ENCODE measurements around the gene ATF3. TPM values are rescaled to one million over a fixed set of nuclear protein-coding genes. Genes with fewer than 3 reads are reported as not detected.
A peak's percentile ranks its signal among the peaks of the same experiment; 100 is the strongest.

ATF3 gene
- total and polyA plus RNA-seq, 2 of the 4 experiments (the other 2 are of a cell fraction): 9.9 to 12.3 TPM

DNA sequence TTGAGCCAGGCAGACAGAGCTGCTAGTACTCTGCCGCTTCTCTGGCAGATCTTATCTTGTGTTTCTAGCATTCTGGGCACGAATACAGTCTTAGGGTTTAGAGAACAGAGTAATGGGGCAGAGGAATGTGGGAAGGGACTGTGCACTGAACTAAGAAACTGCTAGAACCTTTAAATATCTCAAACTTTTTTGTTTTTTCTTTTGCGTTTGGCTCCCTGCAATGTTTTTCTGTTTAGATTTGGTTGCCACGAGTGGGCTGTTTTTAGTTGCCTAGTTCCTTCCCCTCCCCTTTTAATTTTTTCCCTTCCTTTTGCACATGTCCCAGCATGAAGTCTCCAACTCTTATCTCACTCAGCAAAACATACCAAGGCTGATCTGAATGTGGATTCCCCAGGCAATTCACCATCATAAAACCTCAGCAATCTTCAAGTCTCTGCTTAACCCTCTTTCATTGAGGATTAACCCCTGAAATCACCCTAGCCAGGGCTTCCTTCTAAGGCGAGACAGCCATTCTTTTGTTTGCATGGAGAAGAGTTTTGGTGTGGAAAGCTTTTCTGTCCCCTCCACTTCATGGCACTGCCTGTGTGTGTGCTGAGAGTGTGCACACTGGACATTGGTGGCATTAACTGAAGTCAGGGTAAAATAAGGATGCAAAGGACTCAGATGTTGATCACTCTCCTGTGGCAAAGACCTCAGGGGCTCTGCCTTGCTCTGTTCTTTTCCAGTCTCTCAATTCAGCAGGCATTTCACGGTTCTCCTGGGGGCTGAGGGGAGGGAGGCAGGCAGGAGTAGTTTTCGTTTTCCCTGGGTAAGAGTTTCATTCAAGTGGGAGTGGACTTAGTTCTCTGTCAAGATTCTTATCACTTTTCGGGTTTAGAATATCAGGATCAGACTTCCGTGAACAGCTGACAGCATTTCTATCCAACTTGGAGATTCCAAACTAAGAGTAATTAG lies 2.8 kb upstream of the ATF3 start:
- ATAC-seq (ENCODE audit: low read depth) (no peak), DNase-seq (no peak)
- Histone ChIP-seq H4K5ac (ENCODE audit: low read depth, low read length) (no peak overlapping the region), H2AFZ (replicated peaks; ENCODE audit: low read length, poor library complexity) (no peak overlapping the region), H3K9me3 (ENCODE audit: control insufficient read depth, insufficient read depth, low read length) (no peaks in the 10 kb centered on the region; the same call in 1 of the 2 replicates), H3K36me3 (ENCODE audit: control insufficient read depth, insufficient read depth, low read length) (no peaks in the 10 kb centered on the region), H3K4me2 (ENCODE audit: low read depth, low read length) (no peak overlapping the region), H3K4ac (ENCODE audit: low read depth, low read length) (no peak overlapping the region), H3K79me1 (ENCODE audit: low read depth in 1 of 2, low read length in 2 of 2) (peaks cover 12 to 13% of the 10 kb centered on the region in 2 experiments), H4K20me1 (ENCODE audit: insufficient read depth, low read length) (peaks cover 6% of the 10 kb centered on the region; the same call in 1 of the 2 replicates), H3K9ac (ENCODE audit: low read depth, low read length) (no peak overlapping the region), H3K14ac (replicated peaks; ENCODE audit: low read depth, low read length) (no peak overlapping the region), H3K27ac (ENCODE audit: insufficient read depth, low read length) (no peak overlapping the region), H2AK5ac (ENCODE audit: low read depth, low read length) (peak overlapping the region; percentile 40), H3K23ac (ENCODE audit: low read depth, low read length) (peak overlapping the region; percentile 29; the same call in 1 of the 2 replicates), H3K4me1 (ENCODE audit: control insufficient read depth, insufficient read depth, low read length) (peaks cover 9% of the 10 kb centered on the region), H2BK5ac (ENCODE audit: low read depth, low read length, poor library complexity, severe bottlenecking) (no peak overlapping the region), H3K9me1 (ENCODE audit: insufficient read depth, low read length) (peaks cover 2% of the 10 kb centered on the region; the same call in 1 of the 2 replicates), H3K4me3 (ENCODE audit: insufficient read depth, low read depth, low read length) (no peak overlapping the region), H3K18ac (ENCODE audit: low read depth, low read length) (no peak overlapping the region), H3K56ac (ENCODE audit: extremely low read depth, insufficient read depth, low read length) (no peak overlapping the region), H3K27me3 (ENCODE audit: control insufficient read depth, insufficient read depth, low read length) (peaks cover 54% of the 10 kb centered on the region), H2BK20ac (ENCODE audit: low read depth, low read length) (no peak overlapping the region), H2BK120ac (ENCODE audit: low read depth, low read length) (no peak overlapping the region), H4K91ac (ENCODE audit: insufficient read depth, low read depth, low read length) (no peak overlapping the region), H2BK15ac (ENCODE audit: low read depth, low read length) (no peak overlapping the region; the same call in 2 of the 3 replicates), H2AK9ac (replicated peaks; ENCODE audit: low read depth, low read length, poor library complexity) (no peak overlapping the region), H4K8ac (ENCODE audit: low read depth in 2 of 2, low read length in 2 of 2) (no peak overlapping the region)
- dilution Hi-C loops (cut with HindIII; ENCODE audit: low sequenced_read_pairs, unreplicated experiment): no loop called here
- POLR2A ChIA-PET (ENCODE audit: unreplicated experiment): no interaction called here
- TF ChIP-seq MAZ (IDR thresholded peaks at IDR 0.05; ENCODE audit: borderline replicate concordance, low read depth, low read length) (no peak), CHD1 (IDR thresholded peaks at IDR 0.05; ENCODE audit: low read depth, low read length) (no peak), RCOR1 (IDR thresholded peaks at IDR 0.05; ENCODE audit: insufficient replicate concordance, low read length) (no peak), BHLHE40 (IDR thresholded peaks at IDR 0.05; ENCODE audit: low read depth, low read length) (no peak)
- no TSS peak for BruUV-seq (replicated peaks)
- CTCF ChIA-PET: interaction anchor here (1.1 kb wide), 1 partner anchor 8 kb away, joined by 4 read pairs; no protein-coding TSS in a partner anchor
- in situ Hi-C loops (cut with MboI; ENCODE audit: low sequenced_read_pairs): no loop called here
- intact Hi-C loops (cut with micrococcal nuclease): no loop called here
- WGBS, 2 experiments (ENCODE audit: extremely low coverage in 2 of 2, insufficient read length in 1 of 2): 0% methylated on average over 1 of the region's 9 CpGs; no CpG with 5 or more reads in 1 of the 2 experiments
